CD4-positive, CD25-positive, alpha-beta regulatory T cell (primary cell): ENCODE data around the gene SH2B3. TPM values are rescaled to one million over a fixed set of nuclear protein-coding genes. Genes with fewer than 3 reads are reported as not detected.
"Not testable (repeated sequence)": the region's sequence is repeated elsewhere in the genome, so short reads cannot be mapped to it uniquely, and the experiment has no call there.

Source experiments
- ATAC-seq, 2 donors: fragments of 150-1000 bp; cut with Tn5 transposase; one replicate each; pipeline ENCODE4 v1.10.0; 2021; ENCODE audit warnings: low read depth in 2 of 2, moderate number of reproducible peaks in 2 of 2, moderate library complexity in 1 of 2
- DNase-seq, 3 donors: peaks; one replicate each; pipeline versions ENCODE4 v3.0.0 to v3.0.0-alpha.2; 2012 to 2022; ENCODE audit warnings: mixed read lengths in 1 of 3
- H3K27ac ChIP-seq: one replicate; pipeline ENCODE4 v1.7.0; 2013; ENCODE audit warnings: mild to moderate bottlenecking, low read length; ENCODE audit not compliant: insufficient read depth, poor library complexity, severe bottlenecking
- H3K27me3 ChIP-seq: one replicate; pipeline ENCODE4 v1.7.0; 2013; ENCODE audit warnings: low read length; ENCODE audit not compliant: control insufficient read depth, insufficient read depth
- H3K36me3 ChIP-seq: one replicate; pipeline ENCODE4 v1.7.0; 2013; ENCODE audit warnings: mild to moderate bottlenecking, low read length, moderate library complexity; ENCODE audit not compliant: control insufficient read depth, insufficient read depth
- H3K4me1 ChIP-seq: 2 replicates; pipeline ENCODE4 v1.7.0; 2013; ENCODE audit warnings: mild to moderate bottlenecking, low read length; ENCODE audit not compliant: insufficient read depth, control insufficient read depth, poor library complexity, severe bottlenecking
- H3K4me3 ChIP-seq: one replicate; pipeline ENCODE4 v1.7.0; 2013; ENCODE audit warnings: low read depth, mild to moderate bottlenecking, low read length, moderate library complexity
- H3K9me3 ChIP-seq, 2 experiments: 1 replicate in 1 of 2; 2 replicates in 1 of 2; pipeline ENCODE4 v1.7.0; 2013; ENCODE audit warnings: low read length in 2 of 2, mild to moderate bottlenecking in 1 of 2, moderate library complexity in 1 of 2; ENCODE audit not compliant: control insufficient read depth in 2 of 2
- H3K27ac Mint-ChIP-seq, 3 donors: one replicate each; pipeline ENCODE4 v1.8.0; 2020 to 2022; ENCODE audit warnings: mild to moderate bottlenecking in 3 of 3, mixed read lengths in 3 of 3, moderate library complexity in 2 of 3
- H3K27me3 Mint-ChIP-seq: one replicate; pipeline ENCODE4 v1.8.0; 2022; ENCODE audit warnings: mild to moderate bottlenecking, mixed read lengths
- H3K36me3 Mint-ChIP-seq: one replicate; pipeline ENCODE4 v1.8.0; 2020; ENCODE audit warnings: mixed read lengths
- H3K4me1 Mint-ChIP-seq, 4 donors: one replicate each; pipeline ENCODE4 v1.8.0; 2020 to 2022; ENCODE audit warnings: mixed read lengths in 4 of 4, mild to moderate bottlenecking in 1 of 4
- H3K4me3 Mint-ChIP-seq, 4 donors: one replicate each; pipeline ENCODE4 v1.8.0; 2020 to 2022; ENCODE audit warnings: mild to moderate bottlenecking in 4 of 4, mixed read lengths in 4 of 4, moderate library complexity in 3 of 4
- H3K9me3 Mint-ChIP-seq, 7 donors: one replicate each; pipeline ENCODE4 v1.8.0; 2020 to 2022; ENCODE audit warnings: mixed read lengths in 7 of 7, mild to moderate bottlenecking in 3 of 7, moderate library complexity in 2 of 7
- polyA plus RNA-seq, 4 donors: library from polyadenylated mRNA; unstranded; fragments of 300-500 nt; fragmentation: Illumina TruSeq; gene quantifications; one replicate each; pipeline ENCODE4 v1.2.3, GENCODE V29; 2021
- total RNA-seq: library from RNA; stranded (reverse); gene quantifications from one replicate; pipeline ENCODE4 v1.2.3, GENCODE V29; 2022

Gene SH2B3
- total and polyA plus RNA-seq, 5 donors from 2014 or later: 1.6 to 25.7 (median 3.9) TPM

GRCh38 chr12:111457071-111457470 lies 51.3 kb downstream of the SH2B3 start:
- Mint-ChIP-seq H3K4me3 (no peak overlapping the region), H3K27me3 (no peaks in the 10 kb centered on the region), H3K9me3 (no peaks in the 10 kb centered on the region), H3K4me1 (peaks cover 0 to under 1% (median under 1%) of the 10 kb centered on the region in 4 donors), H3K36me3 (peaks cover 20% of the 10 kb centered on the region), H3K27ac (no peak overlapping the region)
- Histone ChIP-seq H3K4me1 (peaks cover 6% of the 10 kb centered on the region), H3K27ac (no peak overlapping the region), H3K9me3 (no peaks in the 10 kb centered on the region), H3K36me3 (peaks cover 42% of the 10 kb centered on the region), H3K27me3 (no peaks in the 10 kb centered on the region), H3K4me3 (no peak overlapping the region)
- DNase-seq (no peak), ATAC-seq (no peak)

- Mint-ChIP-seq H3K27me3 (no peaks in the 10 kb centered on the region), H3K4me1 (peaks cover 0 to 6% (median 4%) of the 10 kb centered on the region in 4 donors), H3K4me3 (no peak overlapping the region), H3K36me3 (peaks cover 20% of the 10 kb centered on the region), H3K9me3 (no peaks in the 10 kb centered on the region), H3K27ac (no peak overlapping the region)
- H3K27me3 ChIP-seq: no peaks in the 10 kb centered on the region
- no peak overlapping the region for H3K4me3 ChIP-seq
- H3K36me3 ChIP-seq: peaks cover 37% of the 10 kb centered on the region
- no peaks in the 10 kb centered on the region for H3K9me3 ChIP-seq
- H3K4me1 ChIP-seq: peaks cover 6% of the 10 kb centered on the region
- DNase-seq (no peak), ATAC-seq (no peak)
- no peak overlapping the region for H3K27ac ChIP-seq
Measured at GRCh38 chr12:111457577-111457976, 51.9 kb downstream of the SH2B3 start.

- ATAC-seq (no peak), DNase-seq (no peak)
- Mint-ChIP-seq H3K4me3 (no peak overlapping the region), H3K27ac (peak overlapping the region in 2 of 3 donors; percentile 67 to 78), H3K27me3 (no peaks in the 10 kb centered on the region), H3K4me1 (peaks cover 0 to 8% (median 5%) of the 10 kb centered on the region in 4 donors), H3K9me3 (no peaks in the 10 kb centered on the region), H3K36me3 (peaks cover 19% of the 10 kb centered on the region)
- Histone ChIP-seq H3K27me3 (no peaks in the 10 kb centered on the region), H3K27ac (no peak overlapping the region), H3K4me3 (no peak overlapping the region), H3K4me1 (peaks cover 6% of the 10 kb centered on the region), H3K36me3 (peaks cover 29% of the 10 kb centered on the region), H3K9me3 (no peaks in the 10 kb centered on the region)
Measured at GRCh38 chr12:111458546-111459172, 52.9 kb downstream of the SH2B3 start.

- H3K27me3 Mint-ChIP-seq: not testable (repeated sequence)
Measured at GRCh38 chr12:111460111-111460510, 54.4 kb downstream of the SH2B3 start.

GRCh38 chr12:111462210-111462769 lies 56.6 kb downstream of the SH2B3 start:
- Mint-ChIP-seq H3K36me3 (no peaks in the 10 kb centered on the region), H3K4me3 (no peak overlapping the region), H3K27ac (peak overlapping the region in 1 of 3 donors; percentile 9), H3K9me3 (no peaks in the 10 kb centered on the region), H3K27me3 (no peaks in the 10 kb centered on the region), H3K4me1 (peaks cover 0 to 8% (median 5%) of the 10 kb centered on the region in 4 donors)
- no peak overlapping the region for H3K27ac ChIP-seq
- no peaks in the 10 kb centered on the region for H3K36me3 ChIP-seq
- H3K27me3 ChIP-seq: no peaks in the 10 kb centered on the region
- no peak for DNase-seq
- no peak for ATAC-seq
- peaks cover 6% of the 10 kb centered on the region for H3K4me1 ChIP-seq
- H3K4me3 ChIP-seq: no peak overlapping the region
- no peaks in the 10 kb centered on the region for H3K9me3 ChIP-seq

More at GRCh38 chr12:111460111-111460510, 54.4 kb downstream of the SH2B3 start:
- H3K9me3 ChIP-seq, H3K4me1 ChIP-seq, H3K9me3 Mint-ChIP-seq, H3K27me3 ChIP-seq, DNase-seq, H3K4me1 Mint-ChIP-seq, H3K4me3 Mint-ChIP-seq, ATAC-seq, H3K4me3 ChIP-seq, H3K27ac ChIP-seq, H3K27ac Mint-ChIP-seq: not testable (repeated sequence)
- H3K36me3 Mint-ChIP-seq: peaks cover 11% of the 10 kb centered on the region
- H3K36me3 ChIP-seq: peaks cover 15% of the 10 kb centered on the region

- peaks cover 12% of the 10 kb centered on the region for H3K36me3 Mint-ChIP-seq
- ATAC-seq (no peak), DNase-seq (peak in 1 of 3 donors; percentile 20)
- Histone ChIP-seq H3K27ac (no peak overlapping the region), H3K36me3 (peaks cover 31% of the 10 kb centered on the region), H3K9me3 (no peaks in the 10 kb centered on the region), H3K27me3 (no peaks in the 10 kb centered on the region), H3K4me3 (no peak overlapping the region), H3K4me1 (no peaks in the 10 kb centered on the region)
- H3K27ac Mint-ChIP-seq: peak overlapping the region in 1 of 3 donors; percentile 47
- peaks cover 1 to 17% (median 10%) of the 10 kb centered on the region in 4 donors for H3K4me1 Mint-ChIP-seq
- no peak overlapping the region for H3K4me3 Mint-ChIP-seq
- no peaks in the 10 kb centered on the region for H3K9me3 Mint-ChIP-seq
- H3K27me3 Mint-ChIP-seq: no peaks in the 10 kb centered on the region
Measured at GRCh38 chr12:111467092-111467856, 61.6 kb downstream of the SH2B3 start.

GRCh38 chr12:111467857-111468241 lies 62.1 kb downstream of the SH2B3 start:
- H3K36me3 Mint-ChIP-seq: peaks cover 12% of the 10 kb centered on the region
- H3K27ac Mint-ChIP-seq: peak overlapping the region in 1 of 3 donors; percentile 47
- H3K4me3 ChIP-seq: no peak overlapping the region
- H3K4me1 ChIP-seq: no peaks in the 10 kb centered on the region
- DNase-seq: no peak
- H3K36me3 ChIP-seq: peaks cover 31% of the 10 kb centered on the region
- no peak overlapping the region for H3K27ac ChIP-seq
- ATAC-seq: no peak
- no peaks in the 10 kb centered on the region for H3K9me3 ChIP-seq
- no peaks in the 10 kb centered on the region for H3K9me3 Mint-ChIP-seq
- no peaks in the 10 kb centered on the region for H3K27me3 Mint-ChIP-seq
- H3K4me3 Mint-ChIP-seq: no peak overlapping the region
- H3K27me3 ChIP-seq: no peaks in the 10 kb centered on the region
- peaks cover 0 to 13% (median 7%) of the 10 kb centered on the region in 4 donors for H3K4me1 Mint-ChIP-seq
